Liver (tissue), 9 donors: ENCODE data around the gene APBB1. TPM values are rescaled to one million over a fixed set of nuclear protein-coding genes. Genes with fewer than 3 reads are reported as not detected.

Source experiments
- DNase-seq: peaks from one replicate; pipeline ENCODE4 v3.0.0-alpha.2; 2017; ENCODE audit warnings: low spot score
- H3K27ac ChIP-seq, 2 donors: one replicate each; pipeline ENCODE4 v1.7.0; 2013; ENCODE audit warnings: inconsistent platforms in 2 of 2, low read length in 2 of 2, control low read depth in 1 of 2, low read depth in 1 of 2, mild to moderate bottlenecking in 1 of 2
- H3K27me3 ChIP-seq, 4 donors: one replicate each; pipeline versions ENCODE4 v1.6.1 to v1.7.0; 2013; ENCODE audit warnings: low read length in 3 of 4, inconsistent platforms in 1 of 4, mild to moderate bottlenecking in 1 of 4, moderate library complexity in 1 of 4; ENCODE audit not compliant: control insufficient read depth in 4 of 4, insufficient read depth in 4 of 4
- H3K36me3 ChIP-seq, 4 donors: one replicate each; pipeline versions ENCODE4 v1.6.1 to v1.7.0; 2013; ENCODE audit warnings: low read length in 3 of 4, mild to moderate bottlenecking in 3 of 4, low read depth in 1 of 4, moderate library complexity in 1 of 4; ENCODE audit not compliant: control insufficient read depth in 4 of 4, insufficient read depth in 3 of 4
- H3K4me1 ChIP-seq, 4 donors: one replicate each; pipeline versions ENCODE4 v1.6.1 to v1.7.0; 2013; ENCODE audit warnings: low read length in 3 of 4, mild to moderate bottlenecking in 3 of 4, moderate library complexity in 1 of 4; ENCODE audit not compliant: control insufficient read depth in 4 of 4, insufficient read depth in 4 of 4
- H3K4me3 ChIP-seq, 3 donors: one replicate each; pipeline versions ENCODE4 v1.6.1 to v1.7.0; 2013; ENCODE audit warnings: low read length in 3 of 3, control low read depth in 1 of 3, low read depth in 1 of 3, mild to moderate bottlenecking in 1 of 3
- H3K9ac ChIP-seq, 2 donors: one replicate each; pipeline ENCODE4 v1.7.0; 2013; ENCODE audit warnings: low read length in 2 of 2, mild to moderate bottlenecking in 2 of 2, moderate library complexity in 2 of 2, control low read depth in 1 of 2, low read depth in 1 of 2
- H3K9me3 ChIP-seq, 4 donors: one replicate each; pipeline versions ENCODE4 v1.6.1 to v1.7.0; 2013; ENCODE audit warnings: low read length in 3 of 4; ENCODE audit not compliant: control insufficient read depth in 4 of 4
- EGR1 ChIP-seq, 2 donors: IDR thresholded peaks; 2 replicates each; pipeline ENCODE4 v1.6.1; 2016 to 2018; ENCODE audit warnings: antibody characterized with exemption in 2 of 2, low read depth in 2 of 2
- FOXA1 ChIP-seq: IDR thresholded peaks from 2 replicates; pipeline ENCODE4 v1.6.1; 2016; ENCODE audit warnings: antibody characterized with exemption
- FOXA2 ChIP-seq: IDR thresholded peaks from 2 replicates; pipeline ENCODE4 v1.6.1; 2016; ENCODE audit warnings: antibody characterized with exemption
- GABPA ChIP-seq, 2 donors: IDR thresholded peaks in 1 of 2; conservative IDR thresholded peaks in 1 of 2; 2 replicates each; pipeline ENCODE4 v1.6.1; 2016; ENCODE audit warnings: antibody characterized with exemption in 2 of 2, mild to moderate bottlenecking in 1 of 2, moderate library complexity in 1 of 2
- HNF4A ChIP-seq, 2 donors: conservative IDR thresholded peaks; 2 replicates each; pipeline ENCODE4 v1.6.1; 2016; ENCODE audit warnings: antibody characterized with exemption in 2 of 2, mild to moderate bottlenecking in 2 of 2
- HNF4G ChIP-seq: IDR thresholded peaks from 2 replicates; pipeline ENCODE4 v1.6.1; 2016; ENCODE audit warnings: antibody characterized with exemption
- JUND ChIP-seq, 2 donors: IDR thresholded peaks; 2 replicates each; pipeline ENCODE4 v1.6.1; 2016; ENCODE audit warnings: antibody characterized with exemption in 2 of 2
- MAX ChIP-seq: IDR thresholded peaks from 2 replicates; pipeline ENCODE4 v1.6.1; 2016; ENCODE audit warnings: antibody characterized with exemption
- NR2F2 ChIP-seq: IDR thresholded peaks from 2 replicates; pipeline ENCODE4 v1.6.1; 2016; ENCODE audit warnings: antibody characterized with exemption
- RAD21 ChIP-seq, 2 donors: IDR thresholded peaks; 2 replicates each; pipeline ENCODE4 v1.6.1; 2016; ENCODE audit warnings: antibody characterized with exemption in 2 of 2, mild to moderate bottlenecking in 2 of 2
- REST ChIP-seq: IDR thresholded peaks from 2 replicates; pipeline ENCODE4 v1.6.1; 2016; ENCODE audit warnings: antibody characterized with exemption, mild to moderate bottlenecking
- RXRA ChIP-seq, 2 donors: IDR thresholded peaks; 2 replicates each; pipeline ENCODE4 v1.6.1; 2017 to 2018; ENCODE audit warnings: antibody characterized with exemption in 2 of 2, mild to moderate bottlenecking in 1 of 2
- SP1 ChIP-seq: IDR thresholded peaks from 2 replicates; pipeline ENCODE4 v1.6.1; 2018; ENCODE audit warnings: antibody characterized with exemption, mild to moderate bottlenecking
- TAF1 ChIP-seq: conservative IDR thresholded peaks from 2 replicates; pipeline ENCODE4 v1.6.1; 2016; ENCODE audit warnings: antibody characterized with exemption, mild to moderate bottlenecking
- YY1 ChIP-seq: IDR thresholded peaks from 2 replicates; pipeline ENCODE4 v1.6.1; 2016; ENCODE audit warnings: antibody characterized with exemption, mild to moderate bottlenecking
- WGBS: extraction: QIAGEN DNeasy Blood & Tissue Kit; methylation state at CpG from one replicate; pipeline ENCODE4 v1.1.7; 2013; 5-methylcytosine and 5-hydroxymethylcytosine counted together
- polyA plus RNA-seq, 2 donors: library from polyadenylated mRNA; stranded (reverse) in 1 of 2; unstranded in 1 of 2; fragments of 200-250 nt in 1 of 2; fragments of >200 nt in 1 of 2; fragmentation: Nextera tagmentation in 1 of 2; extraction: Ambion mirVana in 1 of 2; gene quantifications; one replicate each; pipeline versions ENCODE4 v1.2.1 to v1.2.3, GENCODE V29; 2013 to 2015
- total RNA-seq, 2 donors: library from RNA; depleted of rRNA; stranded (reverse); fragments of >200 nt; gene quantifications; one replicate each; pipeline ENCODE4 v1.2.3, GENCODE V29; 2014
- TF ChIP-seq, protein P1 (sequence below): fragments of 150-350 bp; IDR thresholded peaks from 2 replicates; pipeline ENCODE4 v1.5.1; 2017; ENCODE audit warnings: improper control_type of control experiment, low read depth, low read length; ENCODE audit not compliant: missing input control
- TF ChIP-seq, protein P2 (sequence below): IDR thresholded peaks from 2 replicates; pipeline ENCODE4 v1.6.1; 2016; ENCODE audit warnings: antibody characterized with exemption
- TF ChIP-seq, protein P3 (sequence below): IDR thresholded peaks from 2 replicates; pipeline ENCODE4 v1.6.1; 2016; ENCODE audit warnings: antibody characterized with exemption
- donor health status: healthy.
- donor health status: healthy.
- donor health status: healthy.
- donor health status: healthy.
- donor health status: healthy.

The APBB1 gene
- total and polyA plus RNA-seq, 4 donors = 2.5 to 8.6 (median 6.3) TPM

GRCh38 chr11:6362185-6362872 is 56.6 kb downstream of the APBB1 start:
- H3K4me3 ChIP-seq = no peak overlapping the region
- H3K9me3 ChIP-seq = no peaks in the 10 kb centered on the region
- DNase-seq = no peak
- no peak overlapping the region for H3K9ac ChIP-seq
- no peaks in the 10 kb centered on the region for H3K27me3 ChIP-seq
- WGBS = 74% methylated on average over 5 of the region's 5 CpGs
- no peaks in the 10 kb centered on the region for H3K36me3 ChIP-seq
- H3K4me1 ChIP-seq = peaks cover 0 to 29% (median 21%) of the 10 kb centered on the region in 4 donors
- no peak overlapping the region for H3K27ac ChIP-seq
- TF ChIP-seq, protein P1, sequence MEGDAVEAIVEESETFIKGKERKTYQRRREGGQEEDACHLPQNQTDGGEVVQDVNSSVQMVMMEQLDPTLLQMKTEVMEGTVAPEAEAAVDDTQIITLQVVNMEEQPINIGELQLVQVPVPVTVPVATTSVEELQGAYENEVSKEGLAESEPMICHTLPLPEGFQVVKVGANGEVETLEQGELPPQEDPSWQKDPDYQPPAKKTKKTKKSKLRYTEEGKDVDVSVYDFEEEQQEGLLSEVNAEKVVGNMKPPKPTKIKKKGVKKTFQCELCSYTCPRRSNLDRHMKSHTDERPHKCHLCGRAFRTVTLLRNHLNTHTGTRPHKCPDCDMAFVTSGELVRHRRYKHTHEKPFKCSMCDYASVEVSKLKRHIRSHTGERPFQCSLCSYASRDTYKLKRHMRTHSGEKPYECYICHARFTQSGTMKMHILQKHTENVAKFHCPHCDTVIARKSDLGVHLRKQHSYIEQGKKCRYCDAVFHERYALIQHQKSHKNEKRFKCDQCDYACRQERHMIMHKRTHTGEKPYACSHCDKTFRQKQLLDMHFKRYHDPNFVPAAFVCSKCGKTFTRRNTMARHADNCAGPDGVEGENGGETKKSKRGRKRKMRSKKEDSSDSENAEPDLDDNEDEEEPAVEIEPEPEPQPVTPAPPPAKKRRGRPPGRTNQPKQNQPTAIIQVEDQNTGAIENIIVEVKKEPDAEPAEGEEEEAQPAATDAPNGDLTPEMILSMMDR = no peak
- TF ChIP-seq TAF1 (no peak), EGR1 (IDR thresholded peaks at IDR 0.05; ENCODE audit: low read depth in 2 of 2) (no peak), HNF4G (no peak), JUND (IDR thresholded peaks at IDR 0.05) (no peak), SP1 (no peak), MAX (no peak), GABPA (IDR thresholded peaks at IDR 0.05 in 1 of 2, conservative IDR thresholded peaks at IDR 0.05 in 1 of 2) (no peak), RAD21 (IDR thresholded peaks at IDR 0.05) (no peak), HNF4A (conservative IDR thresholded peaks at IDR 0.05) (no peak), FOXA1 (no peak), REST (no peak), YY1 (no peak), NR2F2 (no peak), FOXA2 (no peak), RXRA (IDR thresholded peaks at IDR 0.05) (no peak)
- TF ChIP-seq, protein P2, sequence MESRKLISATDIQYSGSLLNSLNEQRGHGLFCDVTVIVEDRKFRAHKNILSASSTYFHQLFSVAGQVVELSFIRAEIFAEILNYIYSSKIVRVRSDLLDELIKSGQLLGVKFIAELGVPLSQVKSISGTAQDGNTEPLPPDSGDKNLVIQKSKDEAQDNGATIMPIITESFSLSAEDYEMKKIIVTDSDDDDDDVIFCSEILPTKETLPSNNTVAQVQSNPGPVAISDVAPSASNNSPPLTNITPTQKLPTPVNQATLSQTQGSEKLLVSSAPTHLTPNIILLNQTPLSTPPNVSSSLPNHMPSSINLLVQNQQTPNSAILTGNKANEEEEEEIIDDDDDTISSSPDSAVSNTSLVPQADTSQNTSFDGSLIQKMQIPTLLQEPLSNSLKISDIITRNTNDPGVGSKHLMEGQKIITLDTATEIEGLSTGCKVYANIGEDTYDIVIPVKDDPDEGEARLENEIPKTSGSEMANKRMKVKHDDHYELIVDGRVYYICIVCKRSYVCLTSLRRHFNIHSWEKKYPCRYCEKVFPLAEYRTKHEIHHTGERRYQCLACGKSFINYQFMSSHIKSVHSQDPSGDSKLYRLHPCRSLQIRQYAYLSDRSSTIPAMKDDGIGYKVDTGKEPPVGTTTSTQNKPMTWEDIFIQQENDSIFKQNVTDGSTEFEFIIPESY = no peak
- TF ChIP-seq, protein P3, sequence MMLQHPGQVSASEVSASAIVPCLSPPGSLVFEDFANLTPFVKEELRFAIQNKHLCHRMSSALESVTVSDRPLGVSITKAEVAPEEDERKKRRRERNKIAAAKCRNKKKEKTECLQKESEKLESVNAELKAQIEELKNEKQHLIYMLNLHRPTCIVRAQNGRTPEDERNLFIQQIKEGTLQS = no peak
